ENCODE data around the gene PUM1. TPM values are rescaled to one million over a fixed set of nuclear protein-coding genes. Genes with fewer than 3 reads are reported as not detected.

Gene PUM1
- total and polyA plus RNA-seq, 2 donors (not counting 3 experiments of a cell fraction or from before 2014, with no cell fraction given) = 94.7 to 124 TPM

- no peak for TF ChIP-seq MAX (IDR thresholded peaks at IDR 0.05; ENCODE audit: insufficient read depth, insufficient read length)
- TF ChIP-seq POLR2A (IDR thresholded peaks at IDR 0.05; ENCODE audit: low read depth, low read length) = no peak
- TF ChIP-seq POLR2AphosphoS5 (IDR thresholded peaks at IDR 0.05; ENCODE audit: insufficient read depth, low read depth, low read length) = no peak
- TF ChIP-seq GATA2 (IDR thresholded peaks at IDR 0.05; ENCODE audit: insufficient read depth, insufficient read length, low read depth, low read length) = no peak
- TF ChIP-seq CTCF (IDR thresholded peaks at IDR 0.05; ENCODE audit: extremely low read depth in 1 of 2, insufficient read depth in 1 of 2, low read depth in 1 of 2, low read length in 2 of 2) = no peak
- no peak for TF ChIP-seq JUN (IDR thresholded peaks at IDR 0.05; ENCODE audit: borderline replicate concordance, insufficient read depth, insufficient read length, low read depth)
- TF ChIP-seq EZH2 (IDR thresholded peaks at IDR 0.05; ENCODE audit: borderline replicate concordance, low read depth, low read length, severe bottlenecking) = no peak
- no peak for TF ChIP-seq MYC (IDR thresholded peaks at IDR 0.05; ENCODE audit: low read depth, low read length)
- TF ChIP-seq FOS (IDR thresholded peaks at IDR 0.05; ENCODE audit: borderline replicate concordance, insufficient read depth, low read length) = no peak
- H3K36me3 ChIP-seq (ENCODE audit: control insufficient read depth in 2 of 2, extremely low read depth in 1 of 2, insufficient read depth in 2 of 2, low read length in 2 of 2) = peaks cover 11 to 20% of the 10 kb centered on the region in 2 experiments
These were observed 9.6 kb downstream of the PUM1 start for GRCh38 chr1:31055953-31056352.

More at GRCh38 chr1:31055953-31056352, 9.6 kb downstream of the PUM1 start:
- dilution Hi-C loops (cut with MboI; ENCODE audit: extremely low pct_ligation_motif_present, low sequenced_read_pairs) (no loop called here), intact Hi-C loops (cut with micrococcal nuclease) (loop anchor here (1.0 kb wide), 1 partner anchor 7 kb away; no protein-coding TSS in a partner anchor)
- no TSS peak for BruUV-seq (replicated peaks)
- Histone ChIP-seq H3K27me3 (ENCODE audit: control insufficient read depth in 2 of 2, insufficient read depth in 2 of 2, low read length in 2 of 2) (no peaks in the 10 kb centered on the region), H3K9me1 (replicated peaks; ENCODE audit: control insufficient read depth, extremely low read depth, insufficient read depth, low read length) (no peaks in the 10 kb centered on the region), H3K79me2 (ENCODE audit: control insufficient read depth, insufficient read depth, low read length) (peaks cover 98% of the 10 kb centered on the region), H3K9me3 (replicated peaks; ENCODE audit: control insufficient read depth, insufficient read depth, low read length) (no peaks in the 10 kb centered on the region), H3K4me1 (ENCODE audit: control insufficient read depth, extremely low read depth, insufficient read depth, low read length) (no peaks in the 10 kb centered on the region), H3K4me2 (ENCODE audit: insufficient read depth, low read length) (no peak overlapping the region), H3K27ac (ENCODE audit: insufficient read depth, low read depth, low read length) (no peak overlapping the region), H4K20me1 (replicated peaks; ENCODE audit: control insufficient read depth, extremely low read depth, insufficient read depth, low read length) (peaks cover 16% of the 10 kb centered on the region), H3K4me3 (replicated peaks in 1 of 3; ENCODE audit: insufficient read depth in 1 of 3, low read depth in 1 of 3, low read length in 3 of 3) (no peak overlapping the region), H2AFZ (ENCODE audit: low read depth, low read length) (no peak overlapping the region), H3K9ac (replicated peaks; ENCODE audit: extremely low read depth, insufficient read depth, low read length) (no peak overlapping the region)
- DNase-seq (ENCODE audit: low read depth, low spot score) (no peak), FAIRE-seq (no peak)
- ChIA-PET CTCF (no interaction called here), POLR2A (no interaction called here)
